Measurements from ENCODE around the gene MYO19. TPM values are rescaled to one million over a fixed set of nuclear protein-coding genes. Genes with fewer than 3 reads are reported as not detected.
"Not testable (repeated sequence)": the region's sequence is repeated elsewhere in the genome, so short reads cannot be mapped to it uniquely, and the experiment has no call there.

The MYO19 gene
- polyA plus RNA-seq, 3 donors, result 42.1 to 62.8 (median 45.5) TPM

DNA sequence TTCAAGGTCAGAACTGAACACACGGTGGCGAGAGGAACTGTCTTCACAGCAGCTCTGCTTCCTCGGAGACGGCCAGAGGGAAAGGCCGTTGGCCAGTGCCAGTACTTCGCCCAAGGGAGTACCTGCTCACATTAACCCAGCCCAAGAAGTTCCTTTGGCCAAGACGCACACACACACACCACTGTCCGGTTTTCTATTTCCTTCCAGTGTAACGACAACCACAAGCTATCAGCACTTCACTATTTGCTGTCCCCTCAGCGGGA is 9.3 kb upstream of the MYO19 start:
- peak in 7 of 11 donors; percentile 27 to 34 (median 31) for DNase-seq (ENCODE audit: extremely low read depth in 1 of 11, low read depth in 9 of 11, low spot score in 4 of 11)

GRCh38 chr17:36542755-36543154 is 8.1 kb upstream of the MYO19 start:
- DNase-seq (ENCODE audit: extremely low read depth in 1 of 11, low read depth in 9 of 11, low spot score in 4 of 11), result no peak

DNA sequence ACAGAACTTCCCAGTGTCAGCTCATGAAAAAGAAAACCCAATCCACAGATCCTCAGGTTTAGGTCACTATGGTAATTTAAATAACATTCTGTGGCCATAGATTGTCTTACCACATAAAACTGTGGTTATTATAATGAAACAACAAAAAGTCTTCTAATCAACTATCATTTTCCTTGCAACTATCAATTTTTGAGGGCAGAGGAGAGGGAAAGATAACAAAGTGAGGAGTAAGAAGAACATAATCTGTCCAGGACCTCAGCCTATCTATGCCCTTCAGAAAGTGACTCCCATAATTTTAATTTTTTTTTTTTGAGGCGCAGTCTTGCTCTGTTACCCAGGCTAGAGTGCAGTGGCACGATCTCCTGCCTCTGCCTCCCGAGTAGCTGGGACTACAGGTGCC is 6.0 kb upstream of the MYO19 start:
- DNase-seq (ENCODE audit: extremely low read depth in 1 of 11, low read depth in 9 of 11, low spot score in 4 of 11), result no peak

- DNase-seq (ENCODE audit: extremely low read depth in 1 of 11, low read depth in 9 of 11, low spot score in 4 of 11), result no peak
These were observed 1.0 kb upstream of the MYO19 start for GRCh38 chr17:36535669-36536081.

DNA sequence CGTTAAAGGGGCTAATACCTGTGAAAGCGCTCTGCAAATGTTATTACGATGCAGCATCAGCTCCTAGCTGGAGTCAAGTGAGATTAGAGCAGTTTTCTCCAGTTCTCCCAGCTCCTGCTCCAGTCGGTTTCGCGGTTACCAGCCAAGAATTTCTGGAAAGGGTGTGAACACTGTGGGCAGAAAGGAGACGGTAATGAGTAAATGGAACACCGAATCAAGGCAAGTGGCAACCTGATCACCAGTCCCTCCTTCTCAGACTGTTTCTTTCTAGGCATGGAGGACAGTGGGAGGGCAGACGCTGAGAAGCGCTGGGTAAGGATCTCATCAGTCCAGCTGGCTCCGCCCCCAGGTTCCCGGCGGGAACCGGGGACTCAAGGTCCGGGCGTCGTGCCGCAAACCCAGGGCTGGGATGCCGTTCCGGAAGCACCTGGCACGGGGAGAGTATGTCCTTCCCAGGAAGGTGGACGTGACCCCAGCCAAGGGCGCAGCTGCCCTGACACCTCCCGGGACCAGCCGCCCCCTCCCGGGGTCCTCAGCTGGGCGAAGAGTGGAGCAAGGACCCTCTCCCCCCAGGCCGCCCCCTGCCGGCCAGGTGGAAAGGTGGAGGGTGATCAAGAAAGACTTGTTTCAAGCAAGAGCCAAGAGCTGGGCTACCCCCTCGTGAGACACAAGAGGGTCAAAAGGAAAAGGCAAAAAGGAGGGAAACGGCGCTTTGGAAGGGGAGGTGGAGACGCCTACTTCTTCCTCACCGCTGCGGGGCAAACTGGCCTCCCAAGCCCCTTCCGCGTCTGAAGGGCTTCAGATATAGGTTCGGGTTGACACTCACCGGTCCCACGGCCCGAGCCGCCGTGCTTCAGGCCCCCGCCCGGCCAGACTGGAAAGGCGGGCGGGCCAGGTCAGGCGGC is 481 bp downstream of the MYO19 start:
- DNase-seq (ENCODE audit: extremely low read depth in 1 of 11, low read depth in 9 of 11, low spot score in 4 of 11), result peak in 10 of 11 donors; percentile 17 to 51 (median 38)

- DNase-seq (ENCODE audit: extremely low read depth in 1 of 11, low read depth in 9 of 11, low spot score in 4 of 11), result no peak
These were observed 2.2 kb downstream of the MYO19 start for GRCh38 chr17:36532435-36532975.

GRCh38 chr17:36529121-36529520 is 5.5 kb downstream of the MYO19 start:
- no peak for DNase-seq (ENCODE audit: extremely low read depth in 1 of 11, low read depth in 9 of 11, low spot score in 4 of 11)

- no peak for DNase-seq (ENCODE audit: extremely low read depth in 1 of 11, low read depth in 9 of 11, low spot score in 4 of 11)
These were observed 6.9 kb downstream of the MYO19 start for GRCh38 chr17:36527621-36528250.

- no peak for DNase-seq (ENCODE audit: extremely low read depth in 1 of 11, low read depth in 9 of 11, low spot score in 4 of 11)
These were observed 8.8 kb downstream of the MYO19 start for GRCh38 chr17:36525888-36526287.

- DNase-seq (ENCODE audit: extremely low read depth in 1 of 11, low read depth in 9 of 11, low spot score in 4 of 11), result no peak
These were observed 9.6 kb downstream of the MYO19 start for GRCh38 chr17:36525113-36525512.

DNA sequence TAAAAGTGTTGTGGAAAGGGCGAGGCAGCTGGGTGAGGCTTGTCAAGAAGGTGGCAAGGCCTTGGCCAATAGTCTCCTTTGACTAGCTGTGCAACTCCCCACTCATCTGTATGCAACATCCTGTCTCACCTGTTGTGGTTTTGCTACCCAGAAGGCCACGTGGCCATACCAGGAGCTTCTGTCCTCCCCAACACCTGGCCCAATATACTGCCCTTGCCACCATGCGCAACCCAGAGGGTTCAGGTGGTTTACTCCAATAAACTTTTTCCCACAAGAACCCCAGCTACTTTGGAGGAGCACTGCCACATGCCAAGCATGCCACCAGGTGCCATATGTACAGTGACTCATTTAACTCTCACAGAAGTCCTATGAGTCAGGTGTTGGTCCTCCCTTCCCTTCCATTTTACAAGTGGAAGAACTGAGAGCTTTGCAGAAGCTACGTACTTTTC is 10.2 kb downstream of the MYO19 start:
- DNase-seq (ENCODE audit: extremely low read depth in 1 of 11, low read depth in 9 of 11, low spot score in 4 of 11), result no peak

- DNase-seq (ENCODE audit: extremely low read depth in 1 of 11, low read depth in 9 of 11, low spot score in 4 of 11), result no peak
These were observed 11.6 kb downstream of the MYO19 start for GRCh38 chr17:36523113-36523512.

GRCh38 chr17:36515837-36516236 is 18.8 kb downstream of the MYO19 start:
- no peak for DNase-seq (ENCODE audit: extremely low read depth in 1 of 11, low read depth in 9 of 11, low spot score in 4 of 11)

DNA sequence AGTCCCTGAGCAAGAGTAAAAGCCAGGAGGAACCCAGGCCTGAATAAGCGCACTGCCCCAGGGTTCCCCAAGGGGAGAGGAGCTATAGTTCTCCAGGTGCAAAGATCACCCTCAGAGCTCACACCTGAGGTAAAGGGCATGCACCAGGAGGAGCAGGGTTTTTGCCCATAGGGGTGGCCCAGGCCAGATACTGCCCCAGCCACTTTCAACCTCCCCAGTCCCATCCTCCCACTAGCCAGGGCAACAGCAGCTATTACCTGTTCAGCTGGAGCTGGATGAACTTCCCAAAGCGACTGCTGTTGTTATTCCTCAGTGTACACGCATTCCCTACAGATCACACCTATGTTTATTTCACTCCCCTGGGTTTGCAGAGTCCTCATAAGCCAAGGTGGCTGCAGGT is 19.8 kb downstream of the MYO19 start:
- DNase-seq (ENCODE audit: extremely low read depth in 1 of 11, low read depth in 9 of 11, low spot score in 4 of 11), result no peak

DNA sequence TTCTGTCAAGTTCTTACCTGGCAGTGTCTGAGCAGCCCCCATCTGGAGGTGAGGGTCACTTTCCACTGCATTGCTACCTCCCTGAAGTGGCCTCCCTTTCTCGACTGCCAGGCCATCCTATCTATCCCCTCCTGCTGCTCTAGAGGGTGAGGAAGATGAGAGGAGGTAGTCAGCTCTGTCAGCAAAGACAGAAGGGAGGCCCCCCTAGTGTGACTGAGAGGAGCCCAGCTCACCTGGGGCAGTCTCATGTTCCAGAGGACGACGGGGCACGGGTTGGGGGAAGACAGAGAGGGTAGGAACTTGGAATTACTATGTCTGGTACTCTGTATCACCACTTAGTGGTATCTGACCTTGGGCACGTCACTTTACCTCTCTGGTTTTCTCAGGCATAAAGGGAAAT is 22.0 kb downstream of the MYO19 start:
- no peak for DNase-seq (ENCODE audit: extremely low read depth in 1 of 11, low read depth in 9 of 11, low spot score in 4 of 11)

GRCh38 chr17:36511216-36511615 is 23.5 kb downstream of the MYO19 start:
- no peak for DNase-seq (ENCODE audit: extremely low read depth in 1 of 11, low read depth in 9 of 11, low spot score in 4 of 11)

- no peak for DNase-seq (ENCODE audit: extremely low read depth in 1 of 11, low read depth in 9 of 11, low spot score in 4 of 11)
These were observed 24.0 kb downstream of the MYO19 start for GRCh38 chr17:36510636-36511035.

- DNase-seq (ENCODE audit: extremely low read depth in 1 of 11, low read depth in 9 of 11, low spot score in 4 of 11), result no peak
These were observed 25.2 kb downstream of the MYO19 start for GRCh38 chr17:36509272-36509985.

- DNase-seq (ENCODE audit: extremely low read depth in 1 of 11, low read depth in 9 of 11, low spot score in 4 of 11), result not testable (repeated sequence)
These were observed 26.2 kb downstream of the MYO19 start for GRCh38 chr17:36508439-36508838.

- DNase-seq (ENCODE audit: extremely low read depth in 1 of 11, low read depth in 9 of 11, low spot score in 4 of 11), result no peak
These were observed 27.4 kb downstream of the MYO19 start for GRCh38 chr17:36507266-36507665.
